ENCODE measurements around the gene CRYBG1. TPM values are rescaled to one million over a fixed set of nuclear protein-coding genes. Genes with fewer than 3 reads are reported as not detected.

The CRYBG1 gene
- total and polyA plus RNA-seq, 2 of the 13 experiments (the other 11 are each of a cell fraction or from before 2014, with no cell fraction given), result 10.1 to 21.9 TPM

DNA sequence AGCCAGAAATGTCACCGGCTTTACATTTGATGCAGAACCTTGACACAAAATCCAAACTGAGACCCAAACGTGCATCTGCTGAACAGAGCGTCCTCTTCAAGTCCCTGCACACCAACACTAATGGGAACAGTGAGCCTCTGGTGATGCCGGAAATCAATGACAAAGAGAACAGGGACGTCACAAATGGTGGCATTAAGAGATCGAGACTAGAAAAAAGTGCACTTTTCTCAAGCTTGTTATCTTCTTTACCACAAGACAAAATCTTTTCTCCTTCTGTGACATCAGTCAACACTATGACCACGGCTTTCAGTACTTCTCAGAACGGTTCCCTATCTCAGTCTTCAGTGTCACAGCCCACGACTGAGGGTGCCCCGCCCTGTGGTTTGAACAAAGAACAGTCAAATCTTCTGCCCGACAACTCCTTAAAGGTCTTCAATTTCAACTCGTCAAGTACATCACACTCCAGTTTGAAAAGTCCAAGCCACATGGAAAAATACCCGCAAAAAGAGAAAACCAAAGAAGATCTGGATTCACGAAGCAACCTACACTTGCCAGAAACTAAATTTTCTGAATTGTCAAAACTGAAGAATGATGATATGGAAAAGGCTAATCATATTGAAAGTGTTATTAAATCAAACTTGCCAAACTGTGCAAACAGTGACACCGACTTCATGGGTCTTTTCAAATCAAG, 160.3 kb downstream of the CRYBG1 start:
- no TSS peak for BruUV-seq (replicated peaks)
- in situ Hi-C loops (cut with HindIII; ENCODE audit: extremely low pct_ligation_motif_present, low pct_unique_long_range_greater_than_20kb) (no loop called here), intact Hi-C loops (cut with micrococcal nuclease; ENCODE audit: unreplicated experiment) (no loop called here)
- no peak for TF ChIP-seq NR2C2 (CRISPR knock-in tag; IDR thresholded peaks at IDR 0.05; ENCODE audit: borderline replicate concordance)
- no peak for TF ChIP-seq ZNF207 (IDR thresholded peaks at IDR 0.05; ENCODE audit: borderline replicate concordance)
- TF ChIP-seq, protein P1, sequence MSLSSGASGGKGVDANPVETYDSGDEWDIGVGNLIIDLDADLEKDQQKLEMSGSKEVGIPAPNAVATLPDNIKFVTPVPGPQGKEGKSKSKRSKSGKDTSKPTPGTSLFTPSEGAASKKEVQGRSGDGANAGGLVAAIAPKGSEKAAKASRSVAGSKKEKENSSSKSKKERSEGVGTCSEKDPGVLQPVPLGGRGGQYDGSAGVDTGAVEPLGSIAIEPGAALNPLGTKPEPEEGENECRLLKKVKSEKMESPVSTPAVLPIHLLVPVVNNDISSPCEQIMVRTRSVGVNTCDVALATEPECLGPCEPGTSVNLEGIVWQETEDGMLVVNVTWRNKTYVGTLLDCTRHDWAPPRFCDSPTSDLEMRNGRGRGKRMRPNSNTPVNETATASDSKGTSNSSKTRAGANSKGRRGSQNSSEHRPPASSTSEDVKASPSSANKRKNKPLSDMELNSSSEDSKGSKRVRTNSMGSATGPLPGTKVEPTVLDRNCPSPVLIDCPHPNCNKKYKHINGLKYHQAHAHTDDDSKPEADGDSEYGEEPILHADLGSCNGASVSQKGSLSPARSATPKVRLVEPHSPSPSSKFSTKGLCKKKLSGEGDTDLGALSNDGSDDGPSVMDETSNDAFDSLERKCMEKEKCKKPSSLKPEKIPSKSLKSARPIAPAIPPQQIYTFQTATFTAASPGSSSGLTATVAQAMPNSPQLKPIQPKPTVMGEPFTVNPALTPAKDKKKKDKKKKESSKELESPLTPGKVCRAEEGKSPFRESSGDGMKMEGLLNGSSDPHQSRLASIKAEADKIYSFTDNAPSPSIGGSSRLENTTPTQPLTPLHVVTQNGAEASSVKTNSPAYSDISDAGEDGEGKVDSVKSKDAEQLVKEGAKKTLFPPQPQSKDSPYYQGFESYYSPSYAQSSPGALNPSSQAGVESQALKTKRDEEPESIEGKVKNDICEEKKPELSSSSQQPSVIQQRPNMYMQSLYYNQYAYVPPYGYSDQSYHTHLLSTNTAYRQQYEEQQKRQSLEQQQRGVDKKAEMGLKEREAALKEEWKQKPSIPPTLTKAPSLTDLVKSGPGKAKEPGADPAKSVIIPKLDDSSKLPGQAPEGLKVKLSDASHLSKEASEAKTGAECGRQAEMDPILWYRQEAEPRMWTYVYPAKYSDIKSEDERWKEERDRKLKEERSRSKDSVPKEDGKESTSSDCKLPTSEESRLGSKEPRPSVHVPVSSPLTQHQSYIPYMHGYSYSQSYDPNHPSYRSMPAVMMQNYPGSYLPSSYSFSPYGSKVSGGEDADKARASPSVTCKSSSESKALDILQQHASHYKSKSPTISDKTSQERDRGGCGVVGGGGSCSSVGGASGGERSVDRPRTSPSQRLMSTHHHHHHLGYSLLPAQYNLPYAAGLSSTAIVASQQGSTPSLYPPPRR (CRISPR knock-in tag; IDR thresholded peaks at IDR 0.05; ENCODE audit: borderline replicate concordance), result no peak
- TF ChIP-seq POLR2AphosphoS5 (IDR thresholded peaks at IDR 0.05; ENCODE audit: low read depth, low read length), result no peak
- TF ChIP-seq ZNF564 (CRISPR knock-in tag; IDR thresholded peaks at IDR 0.05), result no peak
- no peak for TF ChIP-seq MTA1 (CRISPR knock-in tag; IDR thresholded peaks at IDR 0.05; ENCODE audit: borderline replicate concordance)
- TF ChIP-seq NFE2L1 (CRISPR knock-in tag; IDR thresholded peaks at IDR 0.05; ENCODE audit: borderline replicate concordance), result no peak
- no peak for TF ChIP-seq NR2F1 (CRISPR knock-in tag; IDR thresholded peaks at IDR 0.05)
- TF ChIP-seq ZNF746 (CRISPR knock-in tag; IDR thresholded peaks at IDR 0.05), result no peak
- no peak for TF ChIP-seq TCF7L2 (IDR thresholded peaks at IDR 0.05; ENCODE audit: low read depth, low read length)
- TF ChIP-seq NFE2 (CRISPR knock-in tag; IDR thresholded peaks at IDR 0.05), result no peak
- TF ChIP-seq ZNF225 (CRISPR knock-in tag; IDR thresholded peaks at IDR 0.05), result no peak
- no peak for TF ChIP-seq SIN3B (IDR thresholded peaks at IDR 0.05; ENCODE audit: low read length)
- TF ChIP-seq RARG (CRISPR knock-in tag; IDR thresholded peaks at IDR 0.05; ENCODE audit: low read depth), result no peak
- no peak for TF ChIP-seq ZNF598 (CRISPR knock-in tag; IDR thresholded peaks at IDR 0.05; ENCODE audit: borderline replicate concordance)
- no peak for TF ChIP-seq TAF15 (IDR thresholded peaks at IDR 0.05; ENCODE audit: low read depth, low read length, poor library complexity, severe bottlenecking)
- TF ChIP-seq, protein P2, sequence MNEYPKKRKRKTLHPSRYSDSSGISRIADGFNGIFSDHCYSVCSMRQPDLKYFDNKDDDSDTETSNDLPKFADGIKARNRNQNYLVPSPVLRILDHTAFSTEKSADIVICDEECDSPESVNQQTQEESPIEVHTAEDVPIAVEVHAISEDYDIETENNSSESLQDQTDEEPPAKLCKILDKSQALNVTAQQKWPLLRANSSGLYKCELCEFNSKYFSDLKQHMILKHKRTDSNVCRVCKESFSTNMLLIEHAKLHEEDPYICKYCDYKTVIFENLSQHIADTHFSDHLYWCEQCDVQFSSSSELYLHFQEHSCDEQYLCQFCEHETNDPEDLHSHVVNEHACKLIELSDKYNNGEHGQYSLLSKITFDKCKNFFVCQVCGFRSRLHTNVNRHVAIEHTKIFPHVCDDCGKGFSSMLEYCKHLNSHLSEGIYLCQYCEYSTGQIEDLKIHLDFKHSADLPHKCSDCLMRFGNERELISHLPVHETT (CRISPR knock-in tag; conservative IDR thresholded peaks at IDR 0.05), result no peak
- Histone ChIP-seq H3K4me2 (ENCODE audit: low read depth, low read length) (no peak overlapping the region), H3K9me3 (ENCODE audit: low read length) (no peaks in the 10 kb centered on the region), H3K9ac (ENCODE audit: insufficient read depth, low read depth, low read length) (no peak overlapping the region), H3K4me3 (replicated peaks in 1 of 3; ENCODE audit: insufficient read depth in 1 of 3, low read depth in 2 of 3, low read length in 3 of 3) (no peak overlapping the region), H4K20me1 (ENCODE audit: insufficient read depth, low read length) (no peaks in the 10 kb centered on the region; the same call in 1 of the 2 replicates), H3K4me1 (ENCODE audit: insufficient read depth, low read length) (peaks cover 26% of the 10 kb centered on the region), H3K36me3 (replicated peaks in 1 of 2; ENCODE audit: control insufficient read depth in 1 of 2, insufficient read depth in 2 of 2, low read length in 2 of 2) (peaks cover 3 to 37% of the 10 kb centered on the region in 2 experiments; a peak in 4 of 5 replicates), H3K79me2 (ENCODE audit: insufficient read depth, low read length) (peaks cover 19% of the 10 kb centered on the region), H3K27ac (ENCODE audit: extremely low read length, insufficient read depth, low read length) (no peak overlapping the region), H3K27me3 (ENCODE audit: control insufficient read depth in 1 of 2, insufficient read depth in 2 of 2, low read length in 2 of 2) (no peaks in the 10 kb centered on the region), H2AFZ (ENCODE audit: low read length) (no peak overlapping the region)
- no peak for ATAC-seq
- whole genome bisulfite sequencing (ENCODE audit: low lambda C conversion rate), result 95% methylated on average over 15 of the region's 15 CpGs
- CTCF ChIA-PET (ENCODE audit: low intra/inter-chr PET ratio, low total read pairs), result no interaction called here
- POLR2A ChIA-PET, result no interaction called here
- DNase-seq (ENCODE audit: low spot score), result no peak
- FAIRE-seq, result no peak
